Left forelimb (tissue), 1 donor: ENCODE results near the gene LOXL3.

Source experiments
- DNase-seq: peaks from one replicate; pipeline ENCODE4 v3.0.0-alpha.2; 2018; ENCODE audit warnings: low spot score

Gene LOXL3

GRCh38 chr2:74528600-74529356 is 25.0 kb downstream of the LOXL3 start:
- no peak for DNase-seq

- no peak for DNase-seq
Observed at GRCh38 chr2:74527741-74528140, 26.0 kb downstream of the LOXL3 start.

- DNase-seq, result no peak
Observed at GRCh38 chr2:74526649-74527230, 27.0 kb downstream of the LOXL3 start.

- no peak for DNase-seq
Observed at GRCh38 chr2:74525717-74526648, 27.8 kb downstream of the LOXL3 start, which contains the start of gene DQX1. TSS of gene DQX1 (minus strand) at chr2:74526231. CDS start at chr2:74525729, 502 bp downstream.

- no peak for DNase-seq
Observed at GRCh38 chr2:74524955-74525716, 28.6 kb downstream of the LOXL3 start.

- no peak for DNase-seq
Observed at GRCh38 chr2:74524005-74524404, 29.7 kb downstream of the LOXL3 start.

- DNase-seq, result no peak
Observed at GRCh38 chr2:74522516-74522915, 31.2 kb downstream of the LOXL3 start.

GRCh38 chr2:74516650-74517049 is 37.1 kb downstream of the LOXL3 start:
- DNase-seq, result no peak

- no peak for DNase-seq
Observed at GRCh38 chr2:74515981-74516633, 37.6 kb downstream of the LOXL3 start.

GRCh38 chr2:74515271-74515980 is 38.3 kb downstream of the LOXL3 start:
- no peak for DNase-seq

- no peak for DNase-seq
Observed at GRCh38 chr2:74514368-74515270, 39.1 kb downstream of the LOXL3 start, which contains the start of gene TLX2. TSS of gene TLX2 (plus strand) at chr2:74514450. CDS start at chr2:74514807, 357 bp downstream.

- DNase-seq, result no peak
Observed at GRCh38 chr2:74513605-74514367, 40.0 kb downstream of the LOXL3 start.

- no peak for DNase-seq
Observed at GRCh38 chr2:74512744-74513604, 40.8 kb downstream of the LOXL3 start.

- DNase-seq, result no peak
Observed at GRCh38 chr2:74511104-74511989, 42.4 kb downstream of the LOXL3 start.

GRCh38 chr2:74510272-74510671 is 43.5 kb downstream of the LOXL3 start:
- no peak for DNase-seq

- DNase-seq, result no peak
Observed at GRCh38 chr2:74507926-74508520, 45.7 kb downstream of the LOXL3 start.
